ENCODE data around the gene GPD1L. TPM values are rescaled to one million over a fixed set of nuclear protein-coding genes. Genes with fewer than 3 reads are reported as not detected.

Gene GPD1L
- total and polyA plus RNA-seq, 2 of the 13 experiments (the other 11 are each of a cell fraction or from before 2014, with no cell fraction given) = 4.9 to 13.7 TPM

- peak; percentile 32; the same call in 1 of the 2 replicates for TF ChIP-seq ZGPAT (CRISPR knock-in tag; IDR thresholded peaks at IDR 0.05)
- TF ChIP-seq STAG1 (CRISPR knock-in tag; IDR thresholded peaks at IDR 0.05) = peak; percentile 88
- TF ChIP-seq TEAD3 (CRISPR knock-in tag; optimal IDR thresholded peaks at IDR 0.05; ENCODE audit: borderline replicate concordance) = peak; percentile 15
- no peak for TF ChIP-seq SKIL (CRISPR knock-in tag; IDR thresholded peaks at IDR 0.05; ENCODE audit: borderline replicate concordance)
- 0 out of 2 replicates have a peak, but pooled peaks have one; percentile 5 for TF ChIP-seq KMT2B (CRISPR knock-in tag; IDR thresholded peaks at IDR 0.05)
- 0 out of 2 replicates have a peak, but pooled peaks have one; percentile 15 for TF ChIP-seq TBX3 (IDR thresholded peaks at IDR 0.05; ENCODE audit: borderline replicate concordance)
- TF ChIP-seq ZSCAN31 (CRISPR knock-in tag; IDR thresholded peaks at IDR 0.05; ENCODE audit: low read depth) = 0 out of 2 replicates have a peak, but pooled peaks have one; percentile 51
- TF ChIP-seq SOX13 (IDR thresholded peaks at IDR 0.05) = no peak
- TF ChIP-seq SOX13 (CRISPR knock-in tag; conservative IDR thresholded peaks at IDR 0.05 in 1 of 2, IDR thresholded peaks at IDR 0.05 in 1 of 2) = 0 out of 4 replicates have a peak, but pooled peaks of 1 of the 2 experiments have one; percentile 5
- peak; percentile 66; the same call in 1 of the 2 replicates for TF ChIP-seq RAD21 (CRISPR knock-in tag; IDR thresholded peaks at IDR 0.05)
These were observed 70.7 kb downstream of the GPD1L start (continued) for GRCh38 chr3:32176989-32177701.
